Retina (tissue), 1 donor: ENCODE results near the gene VWDE.
"Not testable (repeated sequence)": the region's sequence is repeated elsewhere in the genome, so short reads cannot be mapped to it uniquely, and the experiment has no call there.

Experiments used
- DNase-seq: peaks from one replicate; pipeline ENCODE4 v3.0.0-alpha.2; 2016

VWDE gene

GRCh38 chr7:12401538-12402364, 1.9 kb downstream of the VWDE start:
- DNase-seq, result no peak

GRCh38 chr7:12398186-12398585, 5.5 kb downstream of the VWDE start:
- DNase-seq, result no peak

DNA sequence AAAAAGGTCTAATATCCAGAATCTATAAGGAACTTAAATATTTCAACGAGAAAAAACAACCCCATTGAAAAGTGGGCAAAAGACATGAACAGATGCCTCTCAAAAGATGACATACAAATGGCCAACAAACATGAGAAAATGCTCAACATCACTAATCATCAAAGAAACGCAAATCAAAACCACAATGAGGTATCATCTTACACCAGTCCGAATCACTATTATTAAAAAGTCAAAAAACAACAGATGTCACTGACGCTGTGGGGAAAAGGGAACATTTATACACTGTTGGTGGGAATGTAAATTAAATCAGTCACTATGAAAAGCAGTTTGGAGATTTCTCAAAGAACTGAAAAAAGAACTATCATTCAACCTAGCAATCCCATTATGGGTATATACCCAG, 6.0 kb downstream of the VWDE start:
- no peak for DNase-seq

DNA sequence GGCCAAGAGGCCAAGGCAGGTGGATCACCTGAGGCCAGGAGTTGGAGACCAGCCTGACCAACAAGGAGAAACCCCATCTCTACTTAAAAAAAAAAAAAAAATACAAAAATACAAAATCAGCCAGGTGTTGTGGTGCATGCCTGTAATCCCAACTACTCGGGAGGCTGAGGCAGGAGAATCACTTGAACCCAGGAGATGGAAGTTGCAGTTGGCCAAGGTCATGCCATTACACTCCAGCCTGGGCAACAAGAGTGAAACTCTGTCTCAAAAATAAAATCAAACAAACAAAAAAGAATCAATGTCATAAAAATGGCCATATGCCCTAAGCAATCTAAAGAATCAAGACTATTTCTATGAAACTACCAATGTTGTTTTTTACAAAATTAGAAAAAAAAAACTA, 7.0 kb downstream of the VWDE start:
- DNase-seq, result not testable (repeated sequence)

DNA sequence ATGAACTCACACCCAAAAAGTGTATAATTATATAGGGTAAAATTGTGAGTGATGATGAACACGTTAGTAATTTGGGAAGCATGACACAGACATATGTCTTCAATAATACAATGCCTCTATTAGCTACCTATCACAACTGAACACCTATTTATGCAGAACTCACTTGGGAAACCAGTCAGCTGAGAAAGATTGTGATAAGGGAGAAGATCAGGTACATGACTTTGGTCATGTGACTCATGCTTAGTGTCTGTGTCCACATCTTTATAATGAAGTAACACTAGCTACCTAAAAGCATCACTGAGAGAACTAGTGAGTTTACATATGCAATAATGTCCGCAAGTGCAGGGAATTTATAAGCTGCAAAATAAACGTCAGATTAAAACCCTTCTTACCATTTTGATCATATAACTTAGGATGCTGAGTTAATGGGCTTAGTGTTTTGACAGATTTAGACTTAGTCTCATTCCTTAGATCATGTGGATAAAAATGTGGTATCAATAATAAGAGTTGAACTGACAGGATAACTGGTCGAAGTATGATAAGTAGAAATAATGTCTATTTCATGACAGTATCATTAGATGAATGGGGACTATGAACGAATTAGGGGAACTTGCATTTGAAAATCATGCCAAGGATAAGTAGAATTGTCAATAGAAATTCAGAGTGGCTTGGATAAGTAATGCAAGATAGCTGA, 11.6 kb downstream of the VWDE start:
- no peak for DNase-seq

DNA sequence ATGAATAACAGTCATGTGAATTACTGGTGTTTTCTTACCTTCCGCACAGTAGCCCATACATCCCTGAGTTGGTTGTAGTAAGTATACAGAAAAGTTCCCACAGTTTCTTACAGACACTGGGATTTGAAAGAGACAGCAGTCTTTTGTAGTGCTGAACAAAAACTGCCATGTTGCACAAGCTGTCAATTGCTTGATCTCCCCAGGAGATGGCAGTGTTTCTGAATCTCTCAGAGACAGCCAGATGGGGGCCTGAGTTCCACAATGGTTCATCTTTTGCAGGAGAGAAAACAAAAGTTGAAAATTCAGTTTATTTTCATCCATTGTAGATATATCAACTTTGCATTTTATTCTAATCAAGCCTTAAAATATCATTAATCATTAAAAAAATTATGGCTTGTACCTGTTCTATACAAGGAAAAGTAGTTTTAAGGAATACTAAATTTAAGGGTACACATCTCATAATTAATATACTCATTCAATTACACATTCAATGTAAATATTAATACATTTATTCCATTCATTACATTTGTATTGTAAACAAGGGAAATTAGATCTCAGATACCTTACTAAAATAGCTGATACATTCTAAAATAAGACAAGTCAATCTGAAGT, 14.5 kb downstream of the VWDE start:
- DNase-seq, result peak; percentile 39

DNA sequence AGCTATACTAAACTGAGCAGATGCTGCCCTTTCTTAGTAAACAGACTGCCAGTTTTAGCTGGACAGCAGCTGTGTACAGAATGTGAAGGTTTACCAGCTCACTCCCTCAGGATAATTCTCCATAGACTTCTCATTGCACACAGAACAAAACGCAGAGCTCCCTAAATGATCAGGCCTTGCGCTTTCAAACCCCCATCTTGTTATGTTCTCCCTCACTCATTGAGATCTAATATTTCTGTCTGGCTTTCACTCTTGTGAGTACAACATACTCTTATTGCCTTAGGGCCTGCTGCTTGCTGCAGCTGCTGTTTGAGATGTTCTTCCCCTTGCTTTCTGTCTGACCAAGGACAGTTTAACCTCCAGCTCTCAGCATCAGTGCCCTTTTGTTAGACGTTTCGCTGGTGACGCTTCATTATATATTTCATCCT, 17.3 kb downstream of the VWDE start:
- DNase-seq, result peak; percentile 65

DNA sequence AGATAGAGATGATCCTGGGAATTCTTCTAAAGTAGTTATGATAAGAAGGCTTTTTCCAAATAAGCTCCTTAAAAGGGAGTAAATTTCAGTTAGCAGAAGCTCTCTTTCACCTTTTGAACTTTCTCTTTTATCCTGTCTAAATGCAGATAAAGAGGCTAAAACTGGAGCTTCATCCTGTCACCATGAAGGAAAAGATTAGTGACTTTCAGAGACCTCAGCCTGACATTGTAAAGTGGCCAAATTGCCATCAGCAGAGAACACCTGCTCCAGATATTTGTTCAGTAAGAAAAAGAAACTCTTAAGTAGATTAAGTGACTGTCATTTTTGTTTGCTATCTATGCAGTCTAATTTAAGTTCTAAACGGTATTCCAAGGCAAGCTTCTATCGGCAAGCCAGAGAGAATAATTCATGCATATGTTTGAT, 18.3 kb downstream of the VWDE start:
- DNase-seq, result no peak

DNA sequence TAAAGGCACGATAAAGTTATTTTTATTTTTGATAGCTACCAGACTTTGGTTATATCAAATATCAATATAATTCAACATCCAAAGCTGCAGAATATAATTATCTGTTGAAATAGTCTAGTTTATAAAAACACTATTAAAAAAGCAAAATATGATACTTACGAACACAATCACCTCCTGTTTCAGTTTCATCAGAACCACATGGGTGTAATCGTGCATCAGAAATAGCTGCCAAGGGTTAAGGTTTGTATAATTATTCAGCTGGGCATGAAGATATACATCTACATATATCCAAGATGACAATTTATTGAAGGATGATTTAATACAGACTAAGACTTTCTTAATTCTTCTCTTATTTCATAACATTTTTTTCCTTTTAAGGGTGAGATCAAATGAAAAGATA, 20.3 kb downstream of the VWDE start:
- no peak for DNase-seq

- DNase-seq, result no peak
Observed at GRCh38 chr7:12378389-12378788, 25.3 kb downstream of the VWDE start.

DNA sequence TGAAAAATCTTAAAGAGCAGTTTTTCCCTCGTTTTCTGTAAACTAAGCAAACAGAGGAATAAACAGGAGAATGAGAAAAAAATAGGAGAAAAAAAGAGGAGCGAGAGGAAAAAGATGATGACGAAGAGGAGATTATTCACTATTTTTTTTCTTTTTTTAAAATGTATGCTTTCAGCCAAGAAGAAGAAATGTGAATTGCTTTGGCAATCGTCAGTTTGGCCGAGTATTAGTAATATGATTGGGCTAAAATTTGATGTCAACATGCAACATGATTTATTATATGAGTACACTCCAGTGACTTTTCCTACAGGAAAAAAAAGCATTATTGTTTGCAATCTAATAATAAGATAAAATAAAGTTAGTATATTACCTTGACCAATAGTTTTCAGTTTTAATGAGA, 26.3 kb downstream of the VWDE start:
- no peak for DNase-seq

- no peak for DNase-seq
Observed at GRCh38 chr7:12373580-12374263, 29.9 kb downstream of the VWDE start.

GRCh38 chr7:12370249-12370648, 33.4 kb downstream of the VWDE start:
- no peak for DNase-seq

DNA sequence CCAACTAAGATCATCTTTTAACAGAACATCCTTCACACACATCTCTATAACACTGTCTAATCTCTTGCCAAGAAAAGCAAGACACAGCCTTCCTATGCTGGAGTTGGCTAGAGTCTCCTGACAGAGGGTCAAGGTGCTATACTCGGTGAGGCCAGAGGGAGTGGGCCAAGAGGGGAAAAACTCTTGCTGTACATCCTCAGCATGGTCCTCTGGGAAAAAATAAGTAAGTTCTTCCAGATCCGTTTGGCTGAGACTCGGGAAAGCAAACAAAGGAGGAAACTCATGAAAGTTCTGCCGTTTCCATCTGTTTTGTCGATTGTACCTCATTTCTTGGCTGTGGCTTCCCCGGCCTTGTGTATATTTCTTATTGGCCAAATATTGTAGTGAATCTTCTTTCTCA, 33.9 kb downstream of the VWDE start:
- no peak for DNase-seq

GRCh38 chr7:12369072-12369471, 34.6 kb downstream of the VWDE start:
- DNase-seq, result peak; percentile 6

DNA sequence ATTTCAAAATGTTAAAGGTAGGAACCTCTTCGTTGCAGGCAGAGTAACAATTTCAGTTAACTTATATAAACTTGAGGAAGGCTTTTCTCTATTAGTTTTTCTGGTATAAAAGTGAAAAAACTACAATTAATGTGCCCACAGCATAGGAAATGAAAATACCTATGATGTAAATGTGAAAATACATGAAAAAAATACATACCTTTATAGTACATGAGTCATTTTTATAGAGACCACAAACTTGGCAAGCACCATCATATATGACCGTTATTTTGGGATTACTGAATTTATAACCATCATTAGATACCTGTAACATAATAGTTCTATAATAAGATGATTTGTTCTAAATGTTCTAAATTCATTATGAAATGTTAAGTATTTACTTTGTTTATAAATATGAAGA, 42.7 kb downstream of the VWDE start:
- no peak for DNase-seq

- no peak for DNase-seq
Observed at GRCh38 chr7:12358694-12359093, 45.0 kb downstream of the VWDE start.

DNA sequence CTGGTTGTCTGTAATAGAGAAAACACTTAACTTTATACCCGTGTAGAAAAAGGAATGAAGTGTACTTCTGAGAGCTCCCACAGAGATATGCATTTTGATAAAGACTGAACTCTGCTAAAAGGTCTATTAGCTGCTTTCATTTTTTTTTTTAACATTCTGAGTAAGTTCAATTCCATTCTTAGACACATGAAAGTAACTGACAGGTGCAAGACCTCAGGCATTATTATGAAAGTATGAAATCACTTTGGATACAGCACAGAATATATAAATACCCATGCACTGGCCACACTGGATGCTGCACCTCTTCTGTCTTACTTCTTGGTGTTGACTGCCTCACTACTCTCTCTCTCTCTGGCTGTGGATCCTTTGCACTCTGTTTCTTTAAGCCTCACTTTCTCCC, 46.2 kb downstream of the VWDE start:
- no peak for DNase-seq

DNA sequence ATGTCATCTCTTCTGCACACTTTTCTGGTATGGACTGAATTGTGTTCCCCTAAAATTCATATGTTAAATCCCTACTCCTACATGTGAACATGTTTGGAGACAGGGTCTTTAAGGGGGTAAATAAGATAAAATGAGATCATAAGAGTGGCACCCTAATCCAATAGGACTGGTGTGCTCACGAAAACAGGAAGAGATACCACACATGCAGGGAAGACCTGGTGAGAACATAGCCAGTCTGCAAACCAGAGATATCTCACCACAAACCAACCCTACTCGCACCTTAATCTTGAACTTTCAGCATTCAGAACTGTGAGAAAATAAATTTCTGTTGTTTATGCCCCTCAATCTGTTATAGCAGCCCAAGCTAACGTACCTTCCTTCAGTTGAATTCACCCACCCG, 51.8 kb downstream of the VWDE start:
- DNase-seq, result no peak

GRCh38 chr7:12350971-12351370, 52.7 kb downstream of the VWDE start:
- DNase-seq, result no peak

- no peak for DNase-seq
Observed at GRCh38 chr7:12337095-12337494, 66.6 kb downstream of the VWDE start.

DNA sequence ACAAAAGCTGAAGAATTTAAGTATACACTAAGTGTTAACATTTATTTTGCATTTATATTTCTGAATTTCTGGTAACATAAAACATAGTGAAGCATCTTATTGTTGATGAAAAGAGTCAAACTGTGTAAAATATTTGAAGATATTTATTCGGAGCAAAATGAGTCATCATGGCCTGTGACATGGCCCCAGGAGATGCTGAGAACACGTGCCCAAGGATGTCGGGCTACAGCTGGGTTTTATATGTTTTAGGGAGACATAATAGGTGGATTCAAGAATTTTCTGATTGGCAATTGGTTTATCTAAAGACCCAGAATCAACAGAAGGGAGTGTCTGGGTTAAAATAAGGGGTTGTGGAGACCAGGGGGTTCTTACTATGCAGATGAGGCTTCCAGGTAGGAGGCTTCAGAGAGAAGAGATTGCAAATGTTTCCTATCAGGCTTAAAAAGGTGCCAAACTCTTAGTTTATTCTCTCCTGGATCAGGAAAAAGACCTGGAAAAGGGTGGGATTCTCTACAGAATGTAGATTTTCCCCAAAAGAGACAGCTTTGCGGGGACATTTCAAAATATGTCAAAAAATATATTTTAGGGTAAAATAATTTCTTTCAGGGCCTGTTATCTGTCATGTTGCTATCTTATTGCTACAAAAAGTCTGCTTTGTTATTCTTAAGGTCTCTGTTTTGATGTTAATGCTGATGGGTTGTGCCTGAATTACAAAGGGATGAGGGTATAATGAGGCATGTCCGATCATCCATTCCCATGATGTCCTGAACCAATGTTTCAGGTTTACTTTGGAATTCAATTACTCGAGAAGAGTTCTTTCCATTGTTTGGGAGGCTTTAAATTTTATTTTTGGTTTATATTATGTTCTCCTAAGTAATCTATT, 74.5 kb downstream of the VWDE start:
- no peak for DNase-seq
